Fibroblast of pulmonary artery (primary cell): ENCODE data around the gene LIFR.

Source experiments
- DNase-seq: peaks from one replicate; pipeline ENCODE4 v3.0.0-alpha.2; 2010; ENCODE audit warnings: low read depth
- H3K4me3 ChIP-seq: replicated peaks from 2 replicates; pipeline ENCODE4 v1.5.1; 2011; ENCODE audit warnings: low read depth, mild to moderate bottlenecking, control low read depth, low read length, moderate library complexity
- CTCF ChIP-seq: IDR thresholded peaks from 2 replicates; pipeline ENCODE4 v1.5.1; 2011; ENCODE audit warnings: mild to moderate bottlenecking, control low read depth, low read length, inconsistent platforms; ENCODE audit errors: missing control alignments

The LIFR gene

GRCh38 chr5:38497946-38498345 is 58.5 kb downstream of the LIFR start:
- no peak overlapping the region for H3K4me3 ChIP-seq
- peak; percentile 40 for DNase-seq
- TF ChIP-seq CTCF = peak; percentile 29

GRCh38 chr5:38494763-38495162 is 61.7 kb downstream of the LIFR start:
- no peak for TF ChIP-seq CTCF
- DNase-seq = no peak
- no peak overlapping the region for H3K4me3 ChIP-seq

- no peak overlapping the region for H3K4me3 ChIP-seq
- no peak for DNase-seq
- no peak for TF ChIP-seq CTCF
Measured at GRCh38 chr5:38494175-38494574, 62.3 kb downstream of the LIFR start.

- TF ChIP-seq CTCF = no peak
- DNase-seq = no peak
- no peak overlapping the region for H3K4me3 ChIP-seq
Measured at GRCh38 chr5:38483805-38484398, 72.5 kb downstream of the LIFR start.

GRCh38 chr5:38479315-38479904 is 77.0 kb downstream of the LIFR start:
- no peak for TF ChIP-seq CTCF
- DNase-seq = no peak
- H3K4me3 ChIP-seq = no peak overlapping the region

- no peak for TF ChIP-seq CTCF
- no peak for DNase-seq
- no peak overlapping the region for H3K4me3 ChIP-seq
Measured at GRCh38 chr5:38478878-38479277, 77.6 kb downstream of the LIFR start.

- no peak overlapping the region for H3K4me3 ChIP-seq
- no peak for TF ChIP-seq CTCF
- no peak for DNase-seq
Measured at GRCh38 chr5:38478166-38478565, 78.3 kb downstream of the LIFR start.
